Stomach (tissue), 9 donors: ENCODE results near the gene FRMPD2. TPM values are rescaled to one million over a fixed set of nuclear protein-coding genes. Genes with fewer than 3 reads are reported as not detected.
"Not testable (repeated sequence)": the region's sequence is repeated elsewhere in the genome, so short reads cannot be mapped to it uniquely, and the experiment has no call there.

Experiments used
- DNase-seq, 2 donors: peaks; one replicate each; pipeline versions ENCODE4 v3.0.0 to v3.0.0-alpha.2; 2013 to 2019
- H3K27ac ChIP-seq, 5 donors: fragments of 200-600 bp in 4 of 5; sonication (generic) in 4 of 5; one replicate each; pipeline ENCODE4 v1.5.1; 2013 to 2019; ENCODE audit warnings: mild to moderate bottlenecking in 1 of 5, moderate library complexity in 1 of 5
- H3K27me3 ChIP-seq, 3 donors: fragments of 200-600 bp; sonication (generic); one replicate each; pipeline ENCODE4 v1.5.1; 2017 to 2019; ENCODE audit warnings: mixed run types in 1 of 3
- H3K36me3 ChIP-seq, 4 donors: fragments of 200-600 bp; sonication (generic); 1 replicate in 3 of 4; 2 replicates in 1 of 4; pipeline ENCODE4 v1.5.1; 2016 to 2019
- H3K4me1 ChIP-seq, 4 donors: fragments of 200-600 bp; sonication (generic); one replicate each; pipeline ENCODE4 v1.5.1; 2016 to 2019
- H3K4me3 ChIP-seq, 4 donors: fragments of 200-600 bp; sonication (generic) in 3 of 4; one replicate each; pipeline ENCODE4 v1.5.1; 2016 to 2019; ENCODE audit warnings: mild to moderate bottlenecking in 1 of 4
- H3K9me3 ChIP-seq, 4 donors: fragments of 200-600 bp; sonication (generic); one replicate each; pipeline ENCODE4 v1.5.1; 2016 to 2019
- EP300 ChIP-seq: sonication (generic); formaldehyde crosslinking; IDR thresholded peaks from one replicate; pipeline ENCODE4 v1.6.1; 2017; ENCODE audit warnings: antibody characterized with exemption
- POLR2A ChIP-seq, 4 donors: fragments of 450-650 bp; IDR thresholded peaks; one replicate each; pipeline ENCODE4 v1.6.1; 2016; ENCODE audit warnings: antibody characterized with exemption in 4 of 4, control low read depth in 2 of 4, mild to moderate bottlenecking in 1 of 4, moderate library complexity in 1 of 4
- POLR2AphosphoS5 ChIP-seq, 3 donors: sonication (generic); formaldehyde crosslinking; IDR thresholded peaks; one replicate each; pipeline ENCODE4 v1.6.1; 2016; ENCODE audit warnings: antibody characterized with exemption in 3 of 3
- WGBS, 5 donors: extraction: QIAGEN DNeasy Blood & Tissue Kit in 3 of 5; methylation state at CpG; one replicate each; pipeline versions ENCODE4 v1.1.5 to v1.1.7; 2013 to 2018; 5-methylcytosine and 5-hydroxymethylcytosine counted together
- intact Hi-C: fragments of 100-400 bp; cut with DNase I; formaldehyde crosslinking; loops from one replicate; pipeline ENCODE4 v1.15.1; 2023; ENCODE audit warnings: low total_unique reads
- polyA plus RNA-seq, 3 donors: library from polyadenylated mRNA; stranded (reverse); fragments of 200-250 nt; gene quantifications; one replicate each; pipeline ENCODE4 v1.2.3, GENCODE V29; 2013
- total RNA-seq, 5 donors: library from RNA; depleted of rRNA; stranded (reverse); fragments of >200 nt; gene quantifications; one replicate each; pipeline versions ENCODE4 v1.1.0 to v1.2.3, GENCODE V29; 2014 to 2016
- TF ChIP-seq, protein P1 (sequence below), 7 experiments: fragments of 450-650 bp in 4 of 7; fragments of 200-600 bp in 3 of 7; sonication (generic) in 3 of 7; IDR thresholded peaks; one replicate each; pipeline ENCODE4 v1.5.1; 2016 to 2019; ENCODE audit warnings: antibody characterized with exemption in 7 of 7, control low read depth in 2 of 7, mild to moderate bottlenecking in 1 of 7
- donor health status: healthy with polysubstance abuse.
- donor health status: Bipolar disorder and iron deficiency.
- donor health status: healthy.

Gene FRMPD2
- total and polyA plus RNA-seq, 8 donors = under 0.01 to 0.15 (median 0.03) TPM; not detected in 4

DNA sequence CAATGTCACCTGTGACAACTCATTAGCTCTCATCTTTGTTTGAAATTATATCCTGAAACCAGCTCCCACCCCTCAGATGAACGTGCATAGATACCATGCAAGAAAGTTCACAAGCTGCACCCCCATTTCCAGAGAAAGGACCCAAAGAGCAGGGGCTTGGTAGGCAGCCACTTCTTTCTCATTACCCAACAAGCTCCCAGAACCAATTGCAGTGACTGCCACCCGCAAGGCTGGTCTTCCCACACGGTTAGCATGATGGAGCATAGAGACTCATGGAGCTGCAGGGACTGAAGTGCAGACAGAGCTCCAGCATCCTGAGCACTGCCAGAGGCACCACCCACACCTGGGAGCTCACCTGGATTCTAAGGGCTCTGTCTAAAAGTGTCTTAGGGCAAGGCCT lies 28.5 kb downstream of the FRMPD2 start:
- DNase-seq = no peak
- Histone ChIP-seq H3K36me3 (no peaks in the 10 kb centered on the region), H3K9me3 (no peaks in the 10 kb centered on the region), H3K4me3 (no peak overlapping the region), H3K27me3 (no peaks in the 10 kb centered on the region), H3K27ac (no peak overlapping the region), H3K4me1 (peaks cover 0 to 1% (median under 1%) of the 10 kb centered on the region in 4 donors)
- TF ChIP-seq POLR2A (IDR thresholded peaks at IDR 0.05) (no peak), EP300 (no peak), POLR2AphosphoS5 (IDR thresholded peaks at IDR 0.05) (no peak)
- TF ChIP-seq, protein P1, sequence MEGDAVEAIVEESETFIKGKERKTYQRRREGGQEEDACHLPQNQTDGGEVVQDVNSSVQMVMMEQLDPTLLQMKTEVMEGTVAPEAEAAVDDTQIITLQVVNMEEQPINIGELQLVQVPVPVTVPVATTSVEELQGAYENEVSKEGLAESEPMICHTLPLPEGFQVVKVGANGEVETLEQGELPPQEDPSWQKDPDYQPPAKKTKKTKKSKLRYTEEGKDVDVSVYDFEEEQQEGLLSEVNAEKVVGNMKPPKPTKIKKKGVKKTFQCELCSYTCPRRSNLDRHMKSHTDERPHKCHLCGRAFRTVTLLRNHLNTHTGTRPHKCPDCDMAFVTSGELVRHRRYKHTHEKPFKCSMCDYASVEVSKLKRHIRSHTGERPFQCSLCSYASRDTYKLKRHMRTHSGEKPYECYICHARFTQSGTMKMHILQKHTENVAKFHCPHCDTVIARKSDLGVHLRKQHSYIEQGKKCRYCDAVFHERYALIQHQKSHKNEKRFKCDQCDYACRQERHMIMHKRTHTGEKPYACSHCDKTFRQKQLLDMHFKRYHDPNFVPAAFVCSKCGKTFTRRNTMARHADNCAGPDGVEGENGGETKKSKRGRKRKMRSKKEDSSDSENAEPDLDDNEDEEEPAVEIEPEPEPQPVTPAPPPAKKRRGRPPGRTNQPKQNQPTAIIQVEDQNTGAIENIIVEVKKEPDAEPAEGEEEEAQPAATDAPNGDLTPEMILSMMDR (IDR thresholded peaks at IDR 0.05) = no peak
- 65 to 91% (median 82%) methylated on average over 3 of the region's 3 CpGs for WGBS, 5 donors
- intact Hi-C loops = no loop called here

DNA sequence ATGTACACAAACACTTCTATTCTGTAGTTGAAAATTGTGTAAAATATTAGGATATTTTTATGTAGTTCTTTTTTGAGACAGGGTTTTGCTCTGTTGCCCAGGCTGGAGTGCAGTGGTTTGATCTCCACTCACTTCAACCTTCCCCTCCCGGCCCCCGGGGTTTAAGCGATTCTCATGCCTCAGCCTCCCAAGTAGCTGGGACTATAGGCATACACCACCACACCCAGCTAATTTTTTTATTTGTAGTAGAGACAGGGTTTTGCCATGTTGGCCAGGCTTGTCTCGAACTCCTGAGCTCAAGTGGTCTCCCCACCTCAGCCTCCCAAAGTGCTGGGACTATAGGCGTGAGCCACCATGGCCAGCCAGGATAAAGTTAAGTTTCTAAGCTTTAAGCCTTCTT lies 30.6 kb downstream of the FRMPD2 start:
- H3K36me3 ChIP-seq, intact Hi-C loops, H3K27me3 ChIP-seq, H3K4me3 ChIP-seq, DNase-seq, H3K27ac ChIP-seq, H3K9me3 ChIP-seq, H3K4me1 ChIP-seq: not testable (repeated sequence)
- WGBS, 5 donors = 82 to 91% (median 86%) methylated on average over 5 of the region's 5 CpGs

DNA sequence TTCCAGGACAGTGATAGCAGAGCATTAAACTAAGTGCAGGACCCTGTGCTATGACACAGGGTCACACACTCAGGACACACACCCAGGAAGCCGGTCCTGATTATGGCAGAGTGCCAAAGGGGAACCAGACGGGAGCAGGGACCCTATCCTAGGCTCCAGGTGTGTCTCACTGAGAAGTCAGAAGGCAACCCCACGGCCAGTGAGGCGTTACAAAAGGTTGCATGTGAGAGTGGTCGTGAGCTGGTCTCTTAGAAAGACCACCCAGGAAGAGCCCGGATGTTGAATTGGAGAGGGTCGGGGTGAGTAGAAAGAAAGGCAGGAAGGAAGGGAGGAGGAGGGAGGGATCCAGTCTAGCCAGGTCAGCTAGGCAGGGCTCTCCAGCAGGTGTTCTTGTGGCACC lies 31.0 kb downstream of the FRMPD2 start:
- WGBS, 5 donors = 20 to 40% (median 22%) methylated on average over 7 of the region's 7 CpGs
- no peak overlapping the region for H3K27ac ChIP-seq
- H3K4me3 ChIP-seq = no peak overlapping the region
- DNase-seq = no peak
- intact Hi-C loops = no loop called here
- H3K4me1 ChIP-seq = no peaks in the 10 kb centered on the region
- no peaks in the 10 kb centered on the region for H3K36me3 ChIP-seq
- no peaks in the 10 kb centered on the region for H3K27me3 ChIP-seq
- no peaks in the 10 kb centered on the region for H3K9me3 ChIP-seq
- TF ChIP-seq POLR2AphosphoS5 (IDR thresholded peaks at IDR 0.05) = no peak
- no peak for TF ChIP-seq POLR2A (IDR thresholded peaks at IDR 0.05)
- TF ChIP-seq EP300 = no peak
- TF ChIP-seq, protein P1 (IDR thresholded peaks at IDR 0.05) = no peak

DNA sequence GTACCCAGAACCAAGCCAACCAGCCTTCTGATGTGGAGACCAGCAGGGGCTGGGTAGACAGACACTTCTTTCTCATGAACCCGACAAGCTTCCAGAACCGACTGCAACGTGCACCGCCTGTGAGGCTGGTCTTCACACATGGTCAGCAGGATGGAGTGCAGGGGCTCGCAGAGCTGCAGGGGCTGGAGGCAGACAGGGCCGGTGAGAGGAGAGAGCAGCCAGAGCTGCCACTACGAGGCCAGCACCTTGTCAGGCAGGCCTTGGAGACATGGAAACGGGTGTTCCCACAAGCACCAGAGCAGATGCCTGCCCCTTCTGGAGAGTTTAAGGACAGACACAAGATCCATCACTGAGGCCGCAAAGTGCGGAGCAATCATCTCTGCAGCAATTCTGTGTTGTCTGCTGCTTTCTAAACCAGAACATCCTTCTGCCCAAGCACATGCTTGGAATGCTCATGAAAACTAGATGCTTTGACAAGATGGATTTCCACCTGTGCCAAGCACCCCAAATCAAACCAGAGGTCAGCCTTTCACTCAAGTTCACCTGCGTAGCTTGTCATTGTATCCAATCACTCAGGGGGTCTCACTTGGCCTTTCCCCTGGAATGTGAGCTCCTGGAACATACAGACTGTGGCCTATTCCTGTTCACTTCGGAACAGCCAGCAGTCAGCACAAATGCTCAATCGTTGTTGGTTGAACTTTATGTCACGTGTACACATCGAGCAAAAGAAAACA lies 32.2 kb downstream of the FRMPD2 start:
- intact Hi-C loops = no loop called here
- H3K27ac ChIP-seq = no peak overlapping the region
- DNase-seq = no peak
- H3K4me3 ChIP-seq = no peak overlapping the region
- WGBS, 5 donors = 86 to 88% (median 87%) methylated on average over 8 to 15 of the region's 15 CpGs
- H3K4me1 ChIP-seq = no peaks in the 10 kb centered on the region
- TF ChIP-seq, protein P1 (IDR thresholded peaks at IDR 0.05) = no peak
- TF ChIP-seq POLR2A (IDR thresholded peaks at IDR 0.05) = no peak
- no peak for TF ChIP-seq EP300
- no peak for TF ChIP-seq POLR2AphosphoS5 (IDR thresholded peaks at IDR 0.05)
- no peaks in the 10 kb centered on the region for H3K36me3 ChIP-seq
- peaks cover 0 to 4% (median 0%) of the 10 kb centered on the region in 3 donors for H3K27me3 ChIP-seq
- H3K9me3 ChIP-seq = no peaks in the 10 kb centered on the region

DNA sequence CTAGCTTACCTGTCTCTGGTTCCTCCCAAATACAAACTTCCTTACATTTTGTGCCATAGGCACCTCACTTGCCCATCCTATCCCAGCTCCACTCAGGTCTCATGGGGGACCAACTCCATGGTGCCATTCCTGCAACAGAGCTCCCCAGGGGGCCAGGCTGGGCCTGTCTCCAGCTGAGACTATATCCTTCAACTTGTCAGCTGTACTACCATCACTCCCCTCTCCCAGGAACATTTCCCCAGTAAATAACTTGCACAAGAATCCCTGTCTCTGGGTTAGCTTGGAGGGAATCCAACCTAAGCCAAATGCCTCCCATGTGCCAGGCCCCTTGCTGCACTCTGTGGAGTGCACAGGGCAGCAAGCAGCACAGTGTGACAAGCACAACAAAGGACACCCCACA lies 33.2 kb downstream of the FRMPD2 start:
- intact Hi-C loops = no loop called here
- peaks cover 0 to 4% (median 0%) of the 10 kb centered on the region in 3 donors for H3K27me3 ChIP-seq
- no peak overlapping the region for H3K4me3 ChIP-seq
- H3K27ac ChIP-seq = no peak overlapping the region
- H3K36me3 ChIP-seq = no peaks in the 10 kb centered on the region
- no peak for TF ChIP-seq POLR2A (IDR thresholded peaks at IDR 0.05)
- TF ChIP-seq POLR2AphosphoS5 (IDR thresholded peaks at IDR 0.05) = no peak
- no peak for TF ChIP-seq EP300
- TF ChIP-seq, protein P1 (IDR thresholded peaks at IDR 0.05) = no peak
- no peak for DNase-seq
- H3K9me3 ChIP-seq = no peaks in the 10 kb centered on the region
- no peaks in the 10 kb centered on the region for H3K4me1 ChIP-seq
